Activated CD4-positive, alpha-beta T cell treated with anti-CD3 and anti-CD28 coated beads for 36 hours (primary cell): ENCODE data around the gene NPDC1. TPM values are rescaled to one million over a fixed set of nuclear protein-coding genes. Genes with fewer than 3 reads are reported as not detected.

Experiments used
- ATAC-seq: fragments of 200-7000 bp; cut with Tn5 transposase; one replicate; pipeline ENCODE4 v1.10.0; 2021; ENCODE audit warnings: mild to moderate bottlenecking, moderate library complexity
- CTCF ChIA-PET: fragments of 350-600 bp; sonication (Branson Sonifier 250); formaldehyde crosslinking; loops from one replicate; lab custom pipeline; 2021; ENCODE audit warnings: antibody characterized with exemption; lab: Charles Lee
- POLR2A ChIA-PET: fragments of 350-600 bp; sonication (Branson Sonifier 250); formaldehyde crosslinking; loops from one replicate; lab custom pipeline; 2021; ENCODE audit warnings: antibody characterized with exemption, inconsistent platforms; lab: Charles Lee
- DNase-seq: peaks from one replicate; pipeline ENCODE4 v3.0.0-alpha.2; 2020
- H3K27ac Mint-ChIP-seq: one replicate; pipeline ENCODE4 v1.8.0; 2021; ENCODE audit warnings: mixed read lengths
- H3K27me3 Mint-ChIP-seq: one replicate; pipeline ENCODE4 v1.8.0; 2021; ENCODE audit warnings: mixed read lengths
- H3K36me3 Mint-ChIP-seq: one replicate; pipeline ENCODE4 v1.8.0; 2021; ENCODE audit warnings: low read depth, mixed read lengths
- H3K4me1 Mint-ChIP-seq: one replicate; pipeline ENCODE4 v1.8.0; 2021; ENCODE audit warnings: mixed read lengths
- H3K4me3 Mint-ChIP-seq: one replicate; pipeline ENCODE4 v1.8.0; 2021; ENCODE audit warnings: mild to moderate bottlenecking, moderate library complexity, mixed read lengths
- H3K9me3 Mint-ChIP-seq: one replicate; pipeline ENCODE4 v1.8.0; 2021; ENCODE audit warnings: low read depth, mixed read lengths
- intact Hi-C, 2 experiments: fragments of 100-400 bp; cut with DNase I in 1 of 2; cut with micrococcal nuclease in 1 of 2; formaldehyde crosslinking; loops; one replicate each; pipeline versions ENCODE4 v1.14.2 to v1.15.1; 2022 to 2024; cut with DNase I, micrococcal nuclease
- total RNA-seq, 2 experiments: library from RNA; stranded (reverse); gene quantifications; one replicate each; pipeline ENCODE4 v1.2.3, GENCODE V29; 2021

Gene NPDC1
- total RNA-seq, 2 experiments from 2014 or later, result 21.0 to 23.1 TPM

DNA sequence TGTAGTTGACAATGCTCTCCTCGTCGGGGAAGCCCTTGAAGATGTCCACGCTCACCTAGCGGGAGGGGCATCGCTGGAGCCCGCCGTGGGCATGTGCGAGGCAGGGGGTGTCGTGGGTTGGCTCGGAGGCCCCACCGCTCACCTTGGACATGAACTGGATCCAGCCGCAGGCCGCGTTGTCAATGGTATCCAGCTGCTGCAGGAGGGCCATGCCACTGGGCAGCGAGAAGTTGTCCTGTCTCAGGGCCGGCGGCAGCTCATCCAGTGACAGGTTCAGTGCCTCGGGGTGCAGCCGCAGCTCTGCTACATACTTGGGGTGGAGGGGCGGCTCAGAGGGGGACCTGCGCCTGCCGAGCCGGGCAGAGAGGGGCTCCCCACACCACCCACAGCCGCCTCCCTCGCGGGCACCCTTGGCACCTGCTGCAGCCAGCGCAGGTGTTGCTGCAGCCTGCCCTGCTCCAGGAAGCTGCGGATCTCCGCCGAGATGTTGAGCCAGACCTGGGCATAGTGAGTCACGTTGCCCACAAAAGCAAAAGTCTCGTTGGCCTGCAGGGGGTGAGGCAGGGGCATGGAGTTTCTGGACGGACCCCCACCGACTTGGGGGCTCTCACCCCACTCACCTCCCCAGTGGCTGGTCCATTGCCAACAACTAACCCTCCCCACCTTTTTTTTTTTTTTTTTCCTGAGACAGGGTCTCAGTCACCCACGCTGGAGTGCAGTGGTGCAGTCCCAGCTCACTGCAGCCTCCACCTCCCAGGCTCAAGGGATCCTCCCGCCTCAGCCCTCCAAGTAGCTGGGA lies 27.0 kb downstream of the NPDC1 start:
- Mint-ChIP-seq H3K4me1 (no peaks in the 10 kb centered on the region), H3K9me3 (no peaks in the 10 kb centered on the region), H3K36me3 (no peaks in the 10 kb centered on the region), H3K27me3 (no peaks in the 10 kb centered on the region), H3K4me3 (no peak overlapping the region), H3K27ac (no peak overlapping the region)
- DNase-seq (no peak), ATAC-seq (no peak)
- ChIA-PET CTCF (interaction anchor here (0.6 to 1.2 kb wide), 4 partner anchors 10 to 476 kb away, joined by 3 to 4 read pairs (median 4); partner anchors contain the start of gene AJM1), POLR2A (no interaction called here)
- intact Hi-C loops, result no loop called here

DNA sequence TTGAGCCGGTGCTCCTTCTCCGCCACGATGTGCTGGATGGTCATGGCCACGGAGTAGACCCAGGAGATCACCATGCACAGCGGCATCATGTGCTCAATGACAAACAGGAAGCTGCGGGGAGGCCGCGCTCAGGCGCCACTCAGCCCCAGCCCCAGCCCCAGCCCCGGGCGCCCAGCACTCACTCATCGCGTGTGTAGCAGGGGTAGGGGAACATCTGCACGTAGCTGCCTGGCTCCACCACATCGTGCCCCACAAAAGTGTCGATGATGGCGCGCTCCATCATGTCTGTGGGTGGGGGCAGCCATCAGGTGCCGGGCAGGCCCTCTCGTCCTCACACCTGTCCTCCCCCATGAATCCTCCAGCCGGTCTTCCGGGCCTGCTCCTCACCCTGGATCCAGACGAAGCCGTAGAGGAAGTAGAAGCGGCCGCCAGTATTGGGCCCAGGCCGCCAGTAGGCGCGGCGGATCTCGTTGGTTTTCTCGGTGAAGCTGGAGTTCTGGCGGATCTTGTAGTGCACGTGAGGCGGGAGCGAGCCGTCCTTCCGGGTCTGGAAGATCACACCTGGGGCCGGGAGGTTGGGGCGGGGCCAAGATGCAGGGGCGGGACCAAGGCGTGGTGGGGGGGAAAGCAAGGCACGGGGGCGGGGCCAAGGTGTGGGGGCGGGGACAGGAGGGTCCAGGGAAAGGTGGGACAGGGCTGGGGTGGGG lies 28.0 kb downstream of the NPDC1 start:
- H3K27ac Mint-ChIP-seq, result no peak overlapping the region
- no peaks in the 10 kb centered on the region for H3K36me3 Mint-ChIP-seq
- CTCF ChIA-PET, result no interaction called here
- H3K4me3 Mint-ChIP-seq, result no peak overlapping the region
- DNase-seq (no peak), ATAC-seq (no peak)
- H3K9me3 Mint-ChIP-seq, result no peaks in the 10 kb centered on the region
- no peaks in the 10 kb centered on the region for H3K27me3 Mint-ChIP-seq
- intact Hi-C loops, result no loop called here
- POLR2A ChIA-PET, result no interaction called here
- H3K4me1 Mint-ChIP-seq, result no peaks in the 10 kb centered on the region

DNA sequence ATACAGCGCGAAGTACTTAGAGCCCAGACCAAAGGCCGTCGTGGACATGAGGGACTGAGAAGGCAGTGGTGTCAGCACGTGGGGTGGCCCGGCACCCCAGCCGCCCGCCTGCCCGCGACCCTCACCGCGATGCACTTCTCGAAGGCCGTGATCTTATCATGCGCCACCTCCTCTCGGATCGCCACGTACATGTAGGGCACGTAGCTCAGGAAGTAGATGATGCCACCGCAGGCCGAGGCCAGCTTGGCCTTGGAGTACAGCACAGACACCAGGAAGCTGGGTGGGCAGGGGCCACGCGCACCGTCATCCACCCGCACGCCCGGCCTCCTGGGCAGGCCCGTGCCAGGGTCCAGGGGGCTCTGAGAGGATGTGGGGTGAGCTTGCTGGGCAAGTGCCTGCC lies 28.9 kb downstream of the NPDC1 start:
- Mint-ChIP-seq H3K27ac (no peak overlapping the region), H3K4me1 (no peaks in the 10 kb centered on the region), H3K9me3 (no peaks in the 10 kb centered on the region), H3K36me3 (no peaks in the 10 kb centered on the region), H3K4me3 (no peak overlapping the region), H3K27me3 (no peaks in the 10 kb centered on the region)
- no peak for ATAC-seq
- DNase-seq, result no peak
- ChIA-PET POLR2A (no interaction called here), CTCF (no interaction called here)
- intact Hi-C loops, result no loop called here

DNA sequence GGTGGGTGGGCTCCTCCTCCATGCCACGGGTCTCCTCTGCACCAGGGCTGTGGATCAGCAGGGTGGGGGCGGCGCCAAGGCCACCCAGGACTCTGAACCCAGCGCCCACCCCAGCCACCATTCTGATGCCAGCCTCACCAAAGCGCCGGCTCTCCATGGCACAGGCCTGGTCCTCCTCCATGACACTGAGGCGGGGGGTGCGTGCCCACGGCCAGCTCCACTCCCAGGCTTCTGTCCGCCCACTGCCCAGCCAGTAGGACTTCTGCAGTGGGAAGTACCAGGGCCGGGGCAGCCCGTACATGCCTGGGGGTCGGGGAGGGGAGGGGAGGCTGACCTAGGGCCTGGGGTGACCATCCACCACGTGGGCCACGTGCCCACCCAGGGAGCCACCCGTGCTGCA lies 29.5 kb downstream of the NPDC1 start:
- no peaks in the 10 kb centered on the region for H3K27me3 Mint-ChIP-seq
- POLR2A ChIA-PET, result no interaction called here

DNA sequence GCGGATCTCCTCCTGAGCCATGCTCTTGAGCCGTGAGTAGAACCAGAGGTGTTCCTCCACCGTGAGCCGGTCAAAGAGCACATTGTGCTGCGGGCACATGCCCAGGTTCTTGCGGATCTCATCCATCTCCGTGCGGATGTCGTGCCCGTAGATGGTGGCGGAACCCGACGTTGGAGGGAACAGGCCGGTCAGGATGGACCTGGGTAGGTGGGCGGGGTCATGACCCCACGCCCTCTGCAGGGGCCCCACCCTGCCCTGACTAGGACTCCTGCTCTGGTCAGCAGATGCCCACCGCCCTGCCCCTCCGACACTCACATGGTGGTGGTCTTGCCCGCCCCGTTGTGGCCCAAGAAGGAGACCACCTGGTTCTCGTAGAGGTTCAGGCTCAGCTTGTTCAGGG lies 30.0 kb downstream of the NPDC1 start:
- H3K9me3 Mint-ChIP-seq, result no peaks in the 10 kb centered on the region
- no peak for ATAC-seq
- H3K27ac Mint-ChIP-seq, result no peak overlapping the region
- H3K36me3 Mint-ChIP-seq, result no peaks in the 10 kb centered on the region
- ChIA-PET CTCF (no interaction called here), POLR2A (no interaction called here)
- H3K4me3 Mint-ChIP-seq, result no peak overlapping the region
- H3K27me3 Mint-ChIP-seq, result no peaks in the 10 kb centered on the region
- no peaks in the 10 kb centered on the region for H3K4me1 Mint-ChIP-seq
- intact Hi-C loops, result no loop called here
- DNase-seq, result no peak

More for the DNA sequence above, 29.5 kb downstream of the NPDC1 start:
- CTCF ChIA-PET, result no interaction called here
- Mint-ChIP-seq H3K4me3 (no peak overlapping the region), H3K9me3 (no peaks in the 10 kb centered on the region), H3K36me3 (no peaks in the 10 kb centered on the region), H3K4me1 (no peaks in the 10 kb centered on the region), H3K27ac (no peak overlapping the region)
- intact Hi-C loops, result no loop called here
- no peak for DNase-seq
- ATAC-seq, result no peak

DNA sequence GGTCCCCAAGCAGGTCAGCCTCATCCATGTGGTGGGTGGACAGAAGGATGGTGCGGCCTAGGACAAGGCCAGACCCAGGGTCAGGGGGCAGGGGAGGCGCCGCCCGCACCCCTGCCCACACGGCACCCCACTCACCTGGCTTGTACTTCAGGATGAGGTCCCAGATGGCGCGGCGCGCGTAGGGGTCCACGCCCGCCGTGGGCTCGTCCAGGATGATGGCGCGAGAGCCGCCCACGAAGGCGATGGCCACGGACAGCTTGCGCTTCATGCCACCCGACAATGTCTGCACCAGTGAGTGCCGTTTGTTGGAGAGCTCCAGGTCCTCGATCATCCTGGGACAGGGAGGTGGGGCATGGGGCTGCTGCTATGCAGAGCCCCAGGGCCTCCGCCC lies 30.4 kb downstream of the NPDC1 start:
- no peaks in the 10 kb centered on the region for H3K4me1 Mint-ChIP-seq
- H3K27ac Mint-ChIP-seq, result no peak overlapping the region
- no peaks in the 10 kb centered on the region for H3K36me3 Mint-ChIP-seq
- DNase-seq (no peak), ATAC-seq (no peak)
- no peaks in the 10 kb centered on the region for H3K9me3 Mint-ChIP-seq
- no peak overlapping the region for H3K4me3 Mint-ChIP-seq
- H3K27me3 Mint-ChIP-seq, result no peaks in the 10 kb centered on the region
- intact Hi-C loops, result no loop called here
- POLR2A ChIA-PET, result no interaction called here
- CTCF ChIA-PET, result no interaction called here

DNA sequence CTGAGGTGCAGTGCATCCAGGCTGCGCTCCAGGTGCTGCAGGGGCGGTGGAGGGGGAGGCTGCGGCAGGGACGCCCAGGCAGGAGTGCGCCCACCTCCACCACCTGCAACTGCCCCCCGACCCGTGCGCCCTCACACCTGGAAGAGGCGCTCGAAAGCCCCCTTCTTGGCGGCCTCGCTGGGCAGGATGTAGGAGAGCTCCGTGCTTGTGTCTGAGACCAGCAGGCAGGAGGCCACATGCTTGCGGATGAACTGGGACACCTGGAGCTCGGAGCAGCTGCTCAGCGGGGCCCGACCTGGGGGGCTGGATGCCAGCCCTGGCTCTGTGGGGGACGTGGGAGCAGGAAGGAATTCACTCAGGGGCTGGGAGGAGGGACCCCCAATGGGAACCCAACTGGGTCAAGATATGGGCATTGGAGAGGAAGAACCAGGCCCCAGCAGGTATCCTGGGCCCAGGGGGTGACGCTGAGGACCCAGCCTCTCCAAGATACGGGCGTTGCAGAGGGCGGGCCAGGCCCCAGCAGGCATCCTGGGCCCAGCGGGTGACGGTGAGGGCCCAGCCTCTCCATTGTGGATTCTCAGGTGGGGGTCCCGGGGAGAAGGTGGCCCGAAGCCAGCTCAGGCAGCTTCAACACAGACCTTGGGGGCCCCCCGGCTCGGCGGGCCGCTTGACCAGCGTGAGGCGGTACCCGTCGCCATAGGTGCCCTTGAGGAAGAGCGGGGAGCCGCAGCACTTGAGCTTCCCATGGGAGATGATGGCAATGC lies 31.0 kb downstream of the NPDC1 start:
- H3K4me1 Mint-ChIP-seq, result no peaks in the 10 kb centered on the region
- POLR2A ChIA-PET, result no interaction called here
- intact Hi-C loops, result no loop called here
- CTCF ChIA-PET, result no interaction called here
- H3K27me3 Mint-ChIP-seq, result no peaks in the 10 kb centered on the region
- no peak overlapping the region for H3K4me3 Mint-ChIP-seq
- H3K9me3 Mint-ChIP-seq, result no peaks in the 10 kb centered on the region
- DNase-seq (no peak), ATAC-seq (no peak)
- no peaks in the 10 kb centered on the region for H3K36me3 Mint-ChIP-seq
- no peak overlapping the region for H3K27ac Mint-ChIP-seq

DNA sequence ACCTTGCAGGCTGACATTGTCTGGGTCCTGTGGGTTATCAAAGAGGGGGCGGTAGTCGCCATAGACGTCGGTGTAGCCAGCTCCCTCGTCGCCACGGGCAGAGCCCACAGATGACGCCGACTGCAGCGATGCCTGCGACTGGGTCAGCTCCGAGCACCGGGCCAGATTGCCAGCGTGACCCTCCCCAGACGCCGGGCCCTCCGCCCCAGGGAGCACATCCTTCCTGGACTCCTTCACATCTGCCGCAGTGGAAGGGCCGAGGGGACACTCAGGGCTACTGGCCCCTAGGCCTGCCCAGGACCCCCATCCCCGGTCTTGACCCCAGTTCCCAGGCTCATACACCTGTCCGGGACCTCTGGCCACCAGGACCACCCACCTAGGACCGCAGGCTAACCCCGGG lies 31.8 kb downstream of the NPDC1 start:
- no peak for ATAC-seq
- CTCF ChIA-PET, result interaction anchor here (0.7 kb wide), 1 partner anchor 222 kb away, joined by 3 read pairs; no protein-coding TSS in a partner anchor
- no peaks in the 10 kb centered on the region for H3K4me1 Mint-ChIP-seq

DNA sequence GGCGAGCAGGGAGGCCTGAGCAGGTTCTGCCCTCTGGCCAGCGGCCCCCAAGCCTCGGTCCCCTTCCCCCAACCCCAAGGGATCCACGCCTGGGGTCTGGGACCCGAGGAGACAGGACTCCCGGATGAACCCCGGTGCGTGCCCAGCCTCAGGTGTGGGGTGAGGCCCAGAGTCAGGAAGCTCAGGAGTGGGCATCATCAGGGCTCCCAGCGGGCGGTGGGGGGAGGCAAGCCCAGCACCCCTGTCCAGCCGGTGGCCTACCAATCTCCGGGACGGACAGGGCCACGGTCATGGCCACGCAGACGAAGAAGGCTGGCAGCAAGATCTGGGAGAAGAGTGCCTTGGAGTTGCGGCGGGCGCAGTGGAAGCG lies 32.4 kb downstream of the NPDC1 start:
- no peaks in the 10 kb centered on the region for H3K36me3 Mint-ChIP-seq
- intact Hi-C loops, result no loop called here

More for the DNA sequence above, 31.8 kb downstream of the NPDC1 start:
- no peaks in the 10 kb centered on the region for H3K9me3 Mint-ChIP-seq
- H3K27me3 Mint-ChIP-seq, result no peaks in the 10 kb centered on the region
- intact Hi-C loops, result no loop called here
- POLR2A ChIA-PET, result no interaction called here
- H3K4me3 Mint-ChIP-seq, result no peak overlapping the region
- DNase-seq, result no peak
- H3K36me3 Mint-ChIP-seq, result no peaks in the 10 kb centered on the region
- no peak overlapping the region for H3K27ac Mint-ChIP-seq

DNA sequence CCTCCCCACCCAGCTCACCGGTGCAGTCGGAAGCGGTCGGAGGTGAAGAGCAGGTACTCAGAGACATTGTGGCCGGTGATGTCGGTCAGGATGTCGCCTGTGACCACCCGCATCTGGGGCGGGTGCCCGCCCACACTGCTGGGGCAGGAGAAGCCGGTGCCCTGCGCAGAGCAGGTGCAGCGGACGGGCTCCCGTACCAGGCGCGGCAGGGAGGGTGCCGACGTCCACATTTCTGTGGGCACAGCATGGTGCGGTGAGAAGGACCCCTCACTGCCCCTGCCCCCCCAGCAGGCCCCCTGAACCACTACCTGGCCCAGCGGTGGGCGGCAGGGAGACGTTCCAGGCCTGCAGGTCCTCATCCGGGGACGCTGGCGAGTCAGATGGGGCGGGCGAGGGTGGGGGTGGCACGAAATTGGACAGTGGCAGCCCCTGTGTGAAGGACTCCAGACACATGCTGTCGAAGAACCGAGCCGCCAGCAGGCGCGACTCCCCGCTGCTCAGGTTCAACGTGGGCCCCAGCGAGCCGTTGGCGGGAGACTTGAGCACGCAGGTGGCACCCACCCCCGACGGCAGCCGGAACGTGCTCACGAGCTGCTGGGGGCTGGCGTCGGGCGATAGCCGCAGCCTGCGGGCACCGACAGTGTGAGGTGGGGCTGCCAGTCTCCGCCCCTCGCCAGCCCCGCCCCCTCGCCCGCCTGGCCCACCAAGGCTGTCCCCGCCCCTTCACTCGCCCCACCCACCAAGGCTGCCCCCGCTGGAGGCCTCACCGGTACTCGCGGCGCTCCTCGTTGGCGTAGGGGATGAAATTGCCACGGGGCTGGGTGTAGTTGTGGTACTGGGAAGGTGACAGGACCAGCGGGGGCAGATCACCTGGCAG lies 33.0 kb downstream of the NPDC1 start:
- no peak for DNase-seq
- CTCF ChIA-PET, result interaction anchor here (0.6 kb wide), 1 partner anchor 45 kb away, joined by 3 read pairs; no protein-coding TSS in a partner anchor
- no peaks in the 10 kb centered on the region for H3K27me3 Mint-ChIP-seq

More for the DNA sequence above, 32.4 kb downstream of the NPDC1 start:
- no peak overlapping the region for H3K4me3 Mint-ChIP-seq
- no peaks in the 10 kb centered on the region for H3K27me3 Mint-ChIP-seq
- H3K9me3 Mint-ChIP-seq, result no peaks in the 10 kb centered on the region
- DNase-seq (no peak), ATAC-seq (no peak)
- no peaks in the 10 kb centered on the region for H3K4me1 Mint-ChIP-seq
- CTCF ChIA-PET, result interaction anchor here (0.7 kb wide), 1 partner anchor 223 kb away, joined by 3 read pairs; no protein-coding TSS in a partner anchor
- no peak overlapping the region for H3K27ac Mint-ChIP-seq
- POLR2A ChIA-PET, result no interaction called here

More for the DNA sequence above, 33.0 kb downstream of the NPDC1 start:
- H3K4me3 Mint-ChIP-seq, result no peak overlapping the region
- no peak overlapping the region for H3K27ac Mint-ChIP-seq
- intact Hi-C loops, result no loop called here
- ATAC-seq, result no peak
- POLR2A ChIA-PET, result no interaction called here
- no peaks in the 10 kb centered on the region for H3K4me1 Mint-ChIP-seq
- H3K9me3 Mint-ChIP-seq, result no peaks in the 10 kb centered on the region
- no peaks in the 10 kb centered on the region for H3K36me3 Mint-ChIP-seq
